K562 (cell line): ENCODE measurements around the gene TSPAN3. TPM values are rescaled to one million over a fixed set of nuclear protein-coding genes. Genes with fewer than 3 reads are reported as not detected.
A peak's percentile ranks its signal among the peaks of the same experiment; 100 is the strongest.

Experiments used
- C11orf30 ChIP-seq: fragments of 450-650 bp; IDR thresholded peaks from 2 replicates; pipeline ENCODE4 v1.6.1; 2016; ENCODE audit warnings: low read depth, mild to moderate bottlenecking
- CHCHD3 ChIP-seq: fragments of 250-450 bp; sonication (Bioruptor Pico); IDR thresholded peaks from 2 replicates; pipeline ENCODE4 v2.1.2; 2022; ENCODE audit warnings: mild to moderate bottlenecking
- EHMT2 ChIP-seq: fragments of 450-650 bp; IDR thresholded peaks from 2 replicates; pipeline ENCODE4 v1.6.1; 2018; ENCODE audit warnings: antibody characterized with exemption
- GABPB2 ChIP-seq: fragments of 250-450 bp; sonication (Bioruptor Pico); conservative IDR thresholded peaks from 2 replicates; pipeline ENCODE4 v1.5.1; 2021; ENCODE audit warnings: mild to moderate bottlenecking
- KLF13 ChIP-seq: fragments of 450-650 bp; IDR thresholded peaks from 2 replicates; pipeline ENCODE4 v1.6.1; 2016; ENCODE audit warnings: missing genetic modification characterization, low read depth, mild to moderate bottlenecking, missing compliant biosample characterization, moderate library complexity, borderline replicate concordance
- MTF1 ChIP-seq: fragments of 250-450 bp; sonication (Bioruptor Pico); IDR thresholded peaks from 2 replicates; pipeline ENCODE4 v1.9.0; 2021; ENCODE audit warnings: moderate library complexity, mild to moderate bottlenecking, inconsistent platforms, borderline replicate concordance
- NCOA6 ChIP-seq: fragments of 450-650 bp; IDR thresholded peaks from 2 replicates; pipeline ENCODE4 v1.6.1; 2017; ENCODE audit warnings: mild to moderate bottlenecking
- NFE2 ChIP-seq: IDR thresholded peaks from 2 replicates; pipeline ENCODE4 v1.6.1; 2014; ENCODE audit warnings: antibody characterized with exemption, low read depth
- PYGO2 ChIP-seq: fragments of 450-650 bp; IDR thresholded peaks from 2 replicates; pipeline ENCODE4 v1.6.1; 2016; ENCODE audit warnings: mild to moderate bottlenecking, missing genetic modification characterization, moderate library complexity, missing compliant biosample characterization
- RBBP5 ChIP-seq: fragments of 200-600 bp; sonication (generic); IDR thresholded peaks from 2 replicates; pipeline ENCODE4 v1.6.1; 2012; ENCODE audit warnings: borderline replicate concordance, mild to moderate bottlenecking, low read length, control low read depth, inconsistent platforms; ENCODE audit not compliant: insufficient read depth, poor library complexity, severe bottlenecking
- RBM14 ChIP-seq: fragments of 200-400 bp; formaldehyde crosslinking; IDR thresholded peaks from 2 replicates; pipeline ENCODE4 v1.6.1; 2018; ENCODE audit warnings: low read depth, mild to moderate bottlenecking, low read length, moderate library complexity, borderline replicate concordance; ENCODE audit not compliant: insufficient read depth
- SMAD2 ChIP-seq: fragments of 150-350 bp; IDR thresholded peaks from 2 replicates; pipeline ENCODE4 v1.6.1; 2014; ENCODE audit warnings: low read depth, mild to moderate bottlenecking, low read length
- SMARCA4 ChIP-seq: fragments of 450-650 bp; IDR thresholded peaks from 2 replicates; pipeline ENCODE4 v1.6.1; 2016
- SP1 ChIP-seq: sonication (generic); formaldehyde crosslinking; IDR thresholded peaks from 2 replicates; pipeline ENCODE4 v1.8.1; 2022; ENCODE audit warnings: mild to moderate bottlenecking, missing genetic modification reagents
- U2AF1 ChIP-seq: fragments of 200-400 bp; formaldehyde crosslinking; optimal IDR thresholded peaks from 2 replicates; pipeline ENCODE3; 2017; ENCODE audit warnings: mild to moderate bottlenecking, low read depth, low read length, moderate library complexity
- ZFP36 ChIP-seq: fragments of 150-350 bp; IDR thresholded peaks from 2 replicates; pipeline ENCODE4 v1.6.1; 2018; ENCODE audit warnings: low read length, low read depth; ENCODE audit not compliant: partially characterized antibody
- ZNF140 ChIP-seq: fragments of 250-450 bp; sonication (Bioruptor Pico); IDR thresholded peaks from 2 replicates; pipeline ENCODE4 v1.8.0; 2021; ENCODE audit warnings: moderate library complexity, mild to moderate bottlenecking, inconsistent platforms
- ZNF197 ChIP-seq: fragments of 200-800 bp; sonication (Bioruptor generic); IDR thresholded peaks from 2 replicates; pipeline ENCODE4 v1.6.1; 2016; ENCODE audit warnings: low read depth, missing genetic modification characterization, missing compliant biosample characterization
- ZNF263 ChIP-seq: sonication (generic); formaldehyde crosslinking; IDR thresholded peaks from 2 replicates; pipeline ENCODE4 v1.8.0; 2022; ENCODE audit warnings: mild to moderate bottlenecking, missing genetic modification reagents, borderline replicate concordance
- ZNF561 ChIP-seq: fragments of 450-650 bp; formaldehyde crosslinking; conservative IDR thresholded peaks from 2 replicates; pipeline ENCODE4 v1.4.0; 2020; ENCODE audit warnings: mild to moderate bottlenecking, moderate library complexity
- ZNF785 ChIP-seq: fragments of 250-450 bp; sonication (Bioruptor Pico); IDR thresholded peaks from 2 replicates; pipeline ENCODE4 v1.4.0; 2020; ENCODE audit warnings: mild to moderate bottlenecking
- polyA plus RNA-seq, 8 experiments: library from polyadenylated mRNA; depleted of rRNA in 4 of 8; stranded (reverse) in 5 of 8; unstranded in 3 of 8; fragments of >200 nt; fragmentation: Nextera tagmentation in 2 of 8; fragmentation: Illumina TruSeq in 1 of 8; extraction: Ambion mirVana in 2 of 8; extraction: Trizol in 1 of 8; gene quantifications; 2 replicates each; pipeline versions ENCODE4 v1.2.1 to v1.2.3, GENCODE V29; 2011 to 2014; ENCODE audit warnings: inconsistent platforms in 1 of 8, missing spikeins in 1 of 8
- total RNA-seq, 7 experiments: library from RNA; depleted of rRNA in 6 of 7; stranded (reverse); fragments of >200 nt in 6 of 7; fragmentation: Illumina TruSeq in 2 of 7; extraction: Trizol in 2 of 7; gene quantifications; 2 replicates each; pipeline versions ENCODE4 v1.2.1 to v1.2.3, GENCODE V29; 2011 to 2021; ENCODE audit warnings: low replicate concordance in 1 of 7
- TF ChIP-seq, protein P1 (sequence below), 2 experiments: IDR thresholded peaks in 1 of 2; conservative IDR thresholded peaks in 1 of 2; 2 replicates each; pipeline ENCODE4 v1.6.1; 2016; ENCODE audit warnings: low read depth in 2 of 2, mild to moderate bottlenecking in 1 of 2, missing compliant biosample characterization in 1 of 2, missing genetic modification characterization in 1 of 2, moderate library complexity in 1 of 2
- TF ChIP-seq, protein P2 (sequence below): fragments of 250-450 bp; sonication (Bioruptor Pico); IDR thresholded peaks from 2 replicates; pipeline ENCODE4 v1.5.0; 2021
- TF ChIP-seq, protein P3 (sequence below), 2 experiments: IDR thresholded peaks; 2 replicates each; pipeline ENCODE4 v1.6.1; 2011; ENCODE audit warnings: borderline replicate concordance in 1 of 2, control low read depth in 1 of 2, low read depth in 1 of 2, low read length in 1 of 2, mild to moderate bottlenecking in 1 of 2, mixed read lengths in 1 of 2, moderate library complexity in 1 of 2; ENCODE audit not compliant: insufficient read depth in 1 of 2, insufficient read length in 1 of 2, poor library complexity in 1 of 2, severe bottlenecking in 1 of 2; ENCODE audit errors: extremely low read depth in 1 of 2

The TSPAN3 gene
- total and polyA plus RNA-seq, 9 of the 15 experiments (the other 6 are each of a cell fraction or from before 2014, with no cell fraction given) = 14.3 to 144 (median 71.1) TPM

DNA sequence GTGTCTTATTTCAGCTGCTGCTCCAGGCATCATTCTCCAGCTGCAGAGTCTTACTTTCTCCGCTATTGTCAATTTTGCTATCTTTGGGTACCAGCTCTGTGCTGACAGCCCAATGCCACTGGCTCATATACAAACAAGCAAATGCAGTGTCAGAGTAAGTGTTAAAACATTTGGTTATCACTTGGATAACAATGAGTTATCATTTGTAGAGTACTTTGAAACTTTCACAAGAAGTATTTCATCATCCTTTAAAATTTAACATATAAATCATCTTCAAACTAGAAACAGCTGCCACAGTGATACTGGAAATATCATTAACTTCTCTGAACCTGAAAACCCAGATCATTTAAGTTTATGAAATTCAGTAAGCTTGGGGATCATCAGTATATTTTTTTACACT is 13.8 kb downstream of the TSPAN3 start (continued):
- no peak for TF ChIP-seq GABPB2 (CRISPR knock-in tag)
- TF ChIP-seq, protein P1, sequence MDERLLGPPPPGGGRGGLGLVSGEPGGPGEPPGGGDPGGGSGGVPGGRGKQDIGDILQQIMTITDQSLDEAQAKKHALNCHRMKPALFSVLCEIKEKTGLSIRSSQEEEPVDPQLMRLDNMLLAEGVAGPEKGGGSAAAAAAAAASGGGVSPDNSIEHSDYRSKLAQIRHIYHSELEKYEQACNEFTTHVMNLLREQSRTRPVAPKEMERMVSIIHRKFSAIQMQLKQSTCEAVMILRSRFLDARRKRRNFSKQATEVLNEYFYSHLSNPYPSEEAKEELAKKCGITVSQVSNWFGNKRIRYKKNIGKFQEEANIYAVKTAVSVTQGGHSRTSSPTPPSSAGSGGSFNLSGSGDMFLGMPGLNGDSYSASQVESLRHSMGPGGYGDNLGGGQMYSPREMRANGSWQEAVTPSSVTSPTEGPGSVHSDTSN (CRISPR knock-in tag; IDR thresholded peaks at IDR 0.05; ENCODE audit: low read depth) = no peak
- TF ChIP-seq, protein P1 (tag; conservative IDR thresholded peaks at IDR 0.05; ENCODE audit: low read depth) = peak; percentile 73
- TF ChIP-seq ZFP36 = no peak
- TF ChIP-seq ZNF785 (CRISPR knock-in tag) = no peak
- TF ChIP-seq C11orf30 = no peak
- TF ChIP-seq NFE2 = no peak
- no peak for TF ChIP-seq SP1
- TF ChIP-seq ZNF561 (CRISPR knock-in tag) = no peak
- TF ChIP-seq, protein P2, sequence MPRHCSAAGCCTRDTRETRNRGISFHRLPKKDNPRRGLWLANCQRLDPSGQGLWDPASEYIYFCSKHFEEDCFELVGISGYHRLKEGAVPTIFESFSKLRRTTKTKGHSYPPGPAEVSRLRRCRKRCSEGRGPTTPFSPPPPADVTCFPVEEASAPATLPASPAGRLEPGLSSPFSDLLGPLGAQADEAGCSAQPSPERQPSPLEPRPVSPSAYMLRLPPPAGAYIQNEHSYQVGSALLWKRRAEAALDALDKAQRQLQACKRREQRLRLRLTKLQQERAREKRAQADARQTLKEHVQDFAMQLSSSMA = no peak
- no peak for TF ChIP-seq MTF1 (CRISPR knock-in tag)
- TF ChIP-seq RBM14 = no peak
- TF ChIP-seq RBBP5 = no peak
- no peak for TF ChIP-seq U2AF1
- no peak for TF ChIP-seq PYGO2 (tag)
- TF ChIP-seq CHCHD3 = no peak
- TF ChIP-seq ZNF197 (CRISPR knock-in tag) = no peak
- no peak for TF ChIP-seq SMAD2
- TF ChIP-seq NCOA6 = no peak
- TF ChIP-seq KLF13 (tag) = no peak
- TF ChIP-seq, protein P3, sequence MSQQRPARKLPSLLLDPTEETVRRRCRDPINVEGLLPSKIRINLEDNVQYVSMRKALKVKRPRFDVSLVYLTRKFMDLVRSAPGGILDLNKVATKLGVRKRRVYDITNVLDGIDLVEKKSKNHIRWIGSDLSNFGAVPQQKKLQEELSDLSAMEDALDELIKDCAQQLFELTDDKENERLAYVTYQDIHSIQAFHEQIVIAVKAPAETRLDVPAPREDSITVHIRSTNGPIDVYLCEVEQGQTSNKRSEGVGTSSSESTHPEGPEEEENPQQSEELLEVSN (IDR thresholded peaks at IDR 0.05; ENCODE audit: borderline replicate concordance in 1 of 2, extremely low read depth in 1 of 2, insufficient read depth in 1 of 2, insufficient read length in 1 of 2, low read depth in 1 of 2, low read length in 1 of 2, poor library complexity in 1 of 2, severe bottlenecking in 1 of 2) = no peak
- TF ChIP-seq ZNF263 (CRISPR knock-in tag) = no peak
- TF ChIP-seq EHMT2 = no peak
- TF ChIP-seq ZNF140 (CRISPR knock-in tag) = no peak
- TF ChIP-seq SMARCA4 = no peak
